GM12801 (cell line): ENCODE measurements around the gene AP1M1.

ENCODE experiments used
- CTCF ChIP-seq: IDR thresholded peaks from one replicate; pipeline ENCODE4 v1.5.1; 2011; ENCODE audit warnings: control low read depth; ENCODE audit not compliant: insufficient read length; ENCODE audit errors: extremely low read depth

Gene AP1M1

GRCh38 chr19:16223746-16224145 is 26.0 kb downstream of the AP1M1 start:
- no peak for TF ChIP-seq CTCF

- no peak for TF ChIP-seq CTCF
Observed at GRCh38 chr19:16224293-16225045, 26.8 kb downstream of the AP1M1 start.

- no peak for TF ChIP-seq CTCF
Observed at GRCh38 chr19:16225279-16226183, 27.8 kb downstream of the AP1M1 start.

GRCh38 chr19:16226184-16226591 is 28.5 kb downstream of the AP1M1 start:
- TF ChIP-seq CTCF, result no peak

- TF ChIP-seq CTCF, result no peak
Observed at GRCh38 chr19:16226878-16227836, 29.4 kb downstream of the AP1M1 start.

GRCh38 chr19:16227837-16228636 is 30.3 kb downstream of the AP1M1 start:
- no peak for TF ChIP-seq CTCF
